GM10266 (cell line): ENCODE results near the gene FECH.
"Not testable (repeated sequence)": the region's sequence is repeated elsewhere in the genome, so short reads cannot be mapped to it uniquely, and the experiment has no call there.

Source experiments
- DNase-seq: peaks from one replicate; pipeline ENCODE4 v3.0.0; 2012; ENCODE audit errors: extremely low spot score
- TF ChIP-seq, protein P1 (sequence below): IDR thresholded peaks from 2 replicates; pipeline ENCODE4 v1.5.1; 2012; ENCODE audit warnings: mild to moderate bottlenecking, low read depth; ENCODE audit not compliant: control insufficient read depth, insufficient read depth; ENCODE audit errors: missing control alignments

FECH gene

DNA sequence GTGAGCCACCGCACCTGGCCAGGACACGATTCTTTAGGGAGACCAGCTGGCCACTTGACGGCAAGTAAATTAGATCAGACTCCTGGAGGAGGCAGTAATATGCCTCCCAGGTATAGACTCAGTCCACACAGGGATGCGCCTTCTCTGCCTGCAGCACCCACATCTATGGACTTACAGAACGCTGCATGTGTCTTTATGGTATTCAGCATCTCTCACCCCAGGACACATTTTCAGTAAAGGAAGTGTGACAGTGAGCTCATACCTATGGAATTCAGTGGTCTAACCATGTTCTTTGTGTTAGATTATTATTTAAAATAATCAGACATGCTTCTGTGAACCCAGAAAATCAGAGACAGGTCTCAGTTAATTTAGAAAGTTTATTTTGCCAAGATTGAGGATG lies 41.0 kb upstream of the FECH start:
- no peak for DNase-seq

DNA sequence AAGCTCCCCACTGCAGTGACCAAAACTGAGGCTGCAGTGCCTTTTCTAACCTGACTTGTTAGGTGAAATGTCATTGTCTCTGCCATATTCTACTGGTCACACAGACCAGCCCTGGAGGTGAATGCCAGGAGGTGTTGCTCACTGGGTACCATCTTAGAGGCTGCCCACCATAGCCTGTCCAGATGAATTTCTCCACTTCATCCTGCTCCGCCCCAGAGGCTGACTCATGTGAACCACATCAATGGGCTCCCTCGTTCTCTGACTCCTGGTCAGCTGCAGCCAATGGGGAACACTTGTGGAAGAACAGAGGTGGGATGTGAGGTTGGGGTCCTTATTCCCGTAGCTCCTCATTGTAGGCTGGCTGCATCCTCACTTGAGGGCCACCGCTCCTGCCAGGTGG lies 38.5 kb upstream of the FECH start:
- DNase-seq = no peak
- TF ChIP-seq, protein P1, sequence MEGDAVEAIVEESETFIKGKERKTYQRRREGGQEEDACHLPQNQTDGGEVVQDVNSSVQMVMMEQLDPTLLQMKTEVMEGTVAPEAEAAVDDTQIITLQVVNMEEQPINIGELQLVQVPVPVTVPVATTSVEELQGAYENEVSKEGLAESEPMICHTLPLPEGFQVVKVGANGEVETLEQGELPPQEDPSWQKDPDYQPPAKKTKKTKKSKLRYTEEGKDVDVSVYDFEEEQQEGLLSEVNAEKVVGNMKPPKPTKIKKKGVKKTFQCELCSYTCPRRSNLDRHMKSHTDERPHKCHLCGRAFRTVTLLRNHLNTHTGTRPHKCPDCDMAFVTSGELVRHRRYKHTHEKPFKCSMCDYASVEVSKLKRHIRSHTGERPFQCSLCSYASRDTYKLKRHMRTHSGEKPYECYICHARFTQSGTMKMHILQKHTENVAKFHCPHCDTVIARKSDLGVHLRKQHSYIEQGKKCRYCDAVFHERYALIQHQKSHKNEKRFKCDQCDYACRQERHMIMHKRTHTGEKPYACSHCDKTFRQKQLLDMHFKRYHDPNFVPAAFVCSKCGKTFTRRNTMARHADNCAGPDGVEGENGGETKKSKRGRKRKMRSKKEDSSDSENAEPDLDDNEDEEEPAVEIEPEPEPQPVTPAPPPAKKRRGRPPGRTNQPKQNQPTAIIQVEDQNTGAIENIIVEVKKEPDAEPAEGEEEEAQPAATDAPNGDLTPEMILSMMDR = no peak

More for the DNA sequence above, 41.0 kb upstream of the FECH start:
- TF ChIP-seq, protein P1 = no peak

DNA sequence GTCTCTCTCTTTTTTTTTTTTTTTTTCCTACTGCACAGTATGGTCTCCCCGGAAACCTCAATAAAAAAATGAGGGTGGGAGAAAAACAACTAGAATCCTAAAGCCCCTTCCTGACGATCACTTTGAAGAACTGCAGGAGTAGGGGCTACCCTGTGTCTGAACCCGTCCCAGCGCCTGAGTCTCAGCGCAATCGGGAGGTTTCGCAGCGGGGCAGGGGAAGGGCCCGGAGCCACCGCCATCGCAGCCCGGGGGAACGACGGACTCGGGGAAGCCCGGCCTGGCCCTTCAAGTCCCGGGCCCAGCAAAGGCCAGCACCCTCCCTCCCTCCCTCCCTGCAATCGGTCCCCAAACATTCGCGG lies 34.7 kb upstream of the FECH start:
- TF ChIP-seq, protein P1 = no peak
- DNase-seq = peak; percentile 29

DNA sequence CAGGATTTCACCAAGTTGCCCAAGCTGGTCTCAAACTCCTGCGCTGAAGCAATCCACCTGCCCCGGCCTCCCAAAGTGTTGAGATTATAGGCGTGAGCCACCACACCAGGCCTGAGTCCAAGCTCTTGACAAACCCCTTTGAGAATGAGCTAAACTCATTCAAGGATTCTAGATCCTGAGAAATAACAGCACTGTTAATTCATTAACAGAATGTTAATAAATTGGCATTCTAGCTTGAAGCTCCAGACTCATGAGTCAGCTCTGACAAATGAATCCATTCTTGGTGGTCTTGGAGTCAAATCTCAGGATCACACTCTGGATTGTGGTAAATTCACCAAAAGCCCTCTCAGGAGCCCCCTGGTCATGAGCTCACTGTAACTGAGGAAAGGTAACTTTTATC lies 33.4 kb upstream of the FECH start:
- no peak for DNase-seq

DNA sequence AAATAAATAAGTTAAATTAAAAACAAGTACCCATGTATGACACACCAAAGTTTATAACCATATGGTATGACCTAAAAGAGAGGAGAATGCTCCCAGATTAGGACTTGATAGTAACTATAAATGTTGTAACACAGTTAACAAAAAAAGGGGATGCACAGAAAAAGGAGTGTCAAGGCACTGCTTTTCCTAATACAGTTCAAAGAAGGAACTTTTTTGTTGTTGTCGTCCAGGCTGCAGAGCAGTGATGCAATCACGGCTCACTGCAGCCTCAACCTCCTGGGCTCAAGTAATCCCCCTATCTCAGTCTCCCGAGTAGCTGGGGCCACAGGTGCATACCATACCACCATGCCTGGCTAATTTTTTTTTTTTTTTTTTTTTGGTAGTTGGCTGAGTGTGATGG lies 32.4 kb upstream of the FECH start:
- TF ChIP-seq, protein P1 = no peak

More for the DNA sequence above, 33.4 kb upstream of the FECH start:
- TF ChIP-seq, protein P1 = no peak

DNA sequence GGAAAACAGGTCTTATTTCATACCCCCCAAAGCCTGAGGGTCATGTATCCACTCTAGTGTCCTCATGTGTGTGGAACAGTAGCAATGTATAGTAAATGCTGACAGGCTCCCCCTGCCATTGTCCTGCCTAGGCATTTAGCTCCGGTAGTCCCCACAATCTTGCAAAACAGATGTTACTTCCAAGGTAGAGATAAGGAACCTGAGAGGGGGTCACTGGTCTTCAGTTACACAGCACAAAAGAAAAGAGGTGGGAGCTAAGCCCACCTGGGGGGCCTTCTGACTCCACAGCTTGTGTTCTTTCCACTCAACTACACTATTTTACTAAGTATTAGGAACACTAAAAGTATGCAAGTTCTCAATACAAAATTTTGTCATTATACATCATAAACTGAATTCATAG lies 17.4 kb upstream of the FECH start:
- TF ChIP-seq, protein P1 = no peak
- DNase-seq = no peak

More for the DNA sequence above, 32.4 kb upstream of the FECH start:
- no peak for DNase-seq

DNA sequence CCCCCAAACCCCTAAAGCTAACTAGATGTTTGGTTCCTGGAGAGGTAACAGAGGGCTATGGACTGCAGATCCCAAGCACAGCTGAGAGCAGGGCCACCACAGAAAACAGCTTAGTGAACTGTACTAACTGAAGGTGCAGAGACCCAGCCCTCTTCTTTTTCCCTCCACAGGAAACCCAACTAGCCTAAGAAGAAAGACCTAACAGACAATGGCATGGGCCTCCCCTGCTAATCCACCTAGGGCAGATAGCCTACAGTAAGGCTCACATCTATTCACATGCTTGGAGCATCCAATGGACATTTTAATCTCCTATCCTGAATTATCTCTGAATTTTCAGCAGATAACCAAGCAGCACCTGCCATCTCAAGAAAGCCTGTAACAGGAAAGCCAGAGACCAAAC lies 8.8 kb upstream of the FECH start:
- TF ChIP-seq, protein P1 = no peak

DNA sequence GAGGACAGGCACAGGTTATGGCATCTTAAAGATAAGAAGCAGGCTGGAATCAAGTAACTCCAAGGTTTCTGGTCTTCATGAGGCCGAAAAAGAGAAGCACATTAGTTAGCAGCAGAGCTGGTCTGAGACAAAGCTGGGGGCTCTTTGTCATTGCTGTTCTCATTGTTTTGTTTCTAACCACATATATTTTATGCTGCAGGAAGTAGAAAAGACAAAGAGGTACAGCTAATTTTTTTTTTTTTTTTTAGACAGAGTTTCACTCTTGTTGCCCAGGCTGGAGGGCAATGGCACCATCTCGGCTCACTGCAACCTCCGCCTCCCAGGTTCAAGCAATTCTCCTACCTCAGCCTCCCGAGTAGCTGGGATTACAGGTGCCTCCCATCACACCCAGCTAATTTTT lies 6.2 kb upstream of the FECH start:
- not testable (repeated sequence) for DNase-seq

More for the DNA sequence above, 8.8 kb upstream of the FECH start:
- no peak for DNase-seq
